MCF 10A (cell line): ENCODE measurements around the gene IL15RA. TPM values are rescaled to one million over a fixed set of nuclear protein-coding genes. Genes with fewer than 3 reads are reported as not detected.

Experiments used
- BruUV-seq: library from RNA; stranded (reverse); fragments of 400-500 nt; replicated peaks from 2 replicates; lab custom pipeline; 2021; lab: Mats Ljungman, UMichigan
- CTCF ChIA-PET: fragments of 300-600 bp; sonication (Branson Sonifier 250); formaldehyde crosslinking; extraction: SDS; loops from one replicate; lab custom pipeline; 2021; ENCODE audit warnings: antibody characterized with exemption, inconsistent platforms; lab: Yijun Ruan, JAX
- POLR2A ChIA-PET: fragments of 300-600, 350-650 bp; sonication (Branson Sonifier 250); formaldehyde crosslinking; extraction: SDS; loops from one replicate; lab custom pipeline; 2020; ENCODE audit warnings: antibody characterized with exemption, inconsistent platforms; lab: Yijun Ruan, JAX
- DNase-seq: peaks from one replicate; pipeline ENCODE4 v3.0.0-alpha.2; 2018; ENCODE audit not compliant: unreplicated experiment
- H3K27ac Mint-ChIP-seq: one replicate; pipeline ENCODE4 v1.8.0; 2022; ENCODE audit warnings: mild to moderate bottlenecking, low read depth, mixed read lengths; ENCODE audit not compliant: unreplicated experiment
- H3K27me3 Mint-ChIP-seq: one replicate; pipeline ENCODE4 v1.8.0; 2022; ENCODE audit warnings: mixed read lengths; ENCODE audit not compliant: insufficient read depth, unreplicated experiment
- H3K36me3 Mint-ChIP-seq: one replicate; pipeline ENCODE4 v1.8.0; 2022; ENCODE audit warnings: mild to moderate bottlenecking, moderate library complexity, mixed read lengths; ENCODE audit not compliant: insufficient read depth, unreplicated experiment
- H3K4me1 Mint-ChIP-seq: one replicate; pipeline ENCODE4 v1.8.0; 2022; ENCODE audit warnings: mixed read lengths; ENCODE audit not compliant: insufficient read depth, unreplicated experiment
- H3K4me3 Mint-ChIP-seq: one replicate; pipeline ENCODE4 v1.8.0; 2022; ENCODE audit warnings: mild to moderate bottlenecking, moderate library complexity, mixed read lengths; ENCODE audit not compliant: unreplicated experiment
- H3K9me3 Mint-ChIP-seq: one replicate; pipeline ENCODE4 v1.8.0; 2022; ENCODE audit warnings: mixed read lengths; ENCODE audit not compliant: unreplicated experiment
- intact Hi-C: fragments of 100-400 bp; cut with micrococcal nuclease; formaldehyde crosslinking; loops from 2 replicates; pipeline ENCODE4 v1.14.1; 2022
- total RNA-seq: library from RNA; stranded (reverse); gene quantifications from 2 replicates; pipeline ENCODE4 v1.2.3, GENCODE V29; 2022
- TF ChIP-seq, protein P1 (sequence below): fragments of 200-600 bp; IDR thresholded peaks from one replicate; pipeline ENCODE4 v1.8.0; 2022; ENCODE audit warnings: antibody characterized with exemption, mild to moderate bottlenecking; ENCODE audit not compliant: unreplicated experiment

The IL15RA gene
- total RNA-seq, 1 experiment from 2014 or later, result 6.0 TPM

DNA sequence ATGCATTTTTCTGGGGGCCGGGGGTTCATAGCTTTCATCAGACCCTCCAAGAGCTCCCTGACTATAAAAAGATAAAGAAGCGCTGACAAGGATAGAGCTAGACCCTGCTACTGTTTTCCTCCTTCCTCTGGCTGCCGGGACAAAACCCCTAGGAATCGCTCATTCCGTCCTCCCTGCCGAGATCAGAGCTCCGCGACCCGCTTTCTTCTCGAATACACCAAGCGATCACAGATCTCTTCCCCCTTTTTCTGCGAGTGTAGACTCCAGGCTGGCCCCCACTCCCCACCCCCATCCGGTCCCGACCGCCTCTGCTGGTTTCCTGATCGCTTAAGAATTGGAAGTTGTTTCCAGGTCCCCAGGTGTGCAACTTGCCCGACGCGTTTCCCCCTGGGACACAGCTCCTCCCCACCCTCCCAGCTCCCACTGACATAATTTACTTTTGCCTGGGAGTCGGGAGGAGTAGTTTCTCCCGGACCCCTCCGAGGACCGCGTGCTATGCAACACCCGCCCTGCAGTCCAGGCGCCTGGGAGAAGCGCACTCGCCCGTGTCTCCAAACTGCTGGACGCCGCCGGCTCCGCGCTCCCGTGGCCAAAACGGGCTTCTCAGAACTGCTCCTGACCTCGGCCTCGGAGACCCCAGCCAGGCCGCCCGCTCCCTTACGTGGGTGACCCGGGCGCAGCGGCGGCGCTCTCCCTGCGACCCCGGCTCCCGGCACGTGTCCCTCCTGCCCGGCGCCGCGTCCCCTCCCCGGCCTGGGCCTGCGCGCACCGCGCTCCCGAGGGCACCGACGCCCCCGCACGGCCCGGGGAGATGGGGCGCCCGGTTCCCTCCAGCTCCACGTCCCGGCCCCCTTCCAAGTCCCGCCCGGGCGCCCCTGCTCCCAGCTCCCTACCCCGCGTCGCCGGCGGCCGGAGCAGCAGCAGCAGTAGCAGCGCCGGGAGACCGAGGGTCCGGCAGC is 552 bp downstream of the IL15RA start:
- H3K27me3 Mint-ChIP-seq, result no peaks in the 10 kb centered on the region
- BruUV-seq, result no TSS peak
- peak overlapping the region; percentile 73 for H3K4me3 Mint-ChIP-seq
- no peaks in the 10 kb centered on the region for H3K9me3 Mint-ChIP-seq
- DNase-seq, result peak; percentile 48
- CTCF ChIA-PET, result interaction anchor here (0.6 to 2.6 kb wide), 10 partner anchors 13 to 233 kb away, joined by 3 to 20 read pairs (median 4); partner anchors contain the start of genes ANKRD16 and FBH1
- TF ChIP-seq, protein P1, sequence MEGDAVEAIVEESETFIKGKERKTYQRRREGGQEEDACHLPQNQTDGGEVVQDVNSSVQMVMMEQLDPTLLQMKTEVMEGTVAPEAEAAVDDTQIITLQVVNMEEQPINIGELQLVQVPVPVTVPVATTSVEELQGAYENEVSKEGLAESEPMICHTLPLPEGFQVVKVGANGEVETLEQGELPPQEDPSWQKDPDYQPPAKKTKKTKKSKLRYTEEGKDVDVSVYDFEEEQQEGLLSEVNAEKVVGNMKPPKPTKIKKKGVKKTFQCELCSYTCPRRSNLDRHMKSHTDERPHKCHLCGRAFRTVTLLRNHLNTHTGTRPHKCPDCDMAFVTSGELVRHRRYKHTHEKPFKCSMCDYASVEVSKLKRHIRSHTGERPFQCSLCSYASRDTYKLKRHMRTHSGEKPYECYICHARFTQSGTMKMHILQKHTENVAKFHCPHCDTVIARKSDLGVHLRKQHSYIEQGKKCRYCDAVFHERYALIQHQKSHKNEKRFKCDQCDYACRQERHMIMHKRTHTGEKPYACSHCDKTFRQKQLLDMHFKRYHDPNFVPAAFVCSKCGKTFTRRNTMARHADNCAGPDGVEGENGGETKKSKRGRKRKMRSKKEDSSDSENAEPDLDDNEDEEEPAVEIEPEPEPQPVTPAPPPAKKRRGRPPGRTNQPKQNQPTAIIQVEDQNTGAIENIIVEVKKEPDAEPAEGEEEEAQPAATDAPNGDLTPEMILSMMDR, result no peak
- POLR2A ChIA-PET, result interaction anchor here (0.6 to 5.0 kb wide), 18 partner anchors 12 to 421 kb away, joined by 3 to 64 read pairs (median 4); partner anchors contain the start of genes ANKRD16, FBH1 and GDI2
- peaks cover under 1% of the 10 kb centered on the region for H3K4me1 Mint-ChIP-seq
- intact Hi-C loops, result loop anchor here (2.0 kb wide), 2 partner anchors 26 to 88 kb away; partner anchors contain the start of gene ANKRD16
- H3K27ac Mint-ChIP-seq, result peak overlapping the region; percentile 43
- no peaks in the 10 kb centered on the region for H3K36me3 Mint-ChIP-seq

DNA sequence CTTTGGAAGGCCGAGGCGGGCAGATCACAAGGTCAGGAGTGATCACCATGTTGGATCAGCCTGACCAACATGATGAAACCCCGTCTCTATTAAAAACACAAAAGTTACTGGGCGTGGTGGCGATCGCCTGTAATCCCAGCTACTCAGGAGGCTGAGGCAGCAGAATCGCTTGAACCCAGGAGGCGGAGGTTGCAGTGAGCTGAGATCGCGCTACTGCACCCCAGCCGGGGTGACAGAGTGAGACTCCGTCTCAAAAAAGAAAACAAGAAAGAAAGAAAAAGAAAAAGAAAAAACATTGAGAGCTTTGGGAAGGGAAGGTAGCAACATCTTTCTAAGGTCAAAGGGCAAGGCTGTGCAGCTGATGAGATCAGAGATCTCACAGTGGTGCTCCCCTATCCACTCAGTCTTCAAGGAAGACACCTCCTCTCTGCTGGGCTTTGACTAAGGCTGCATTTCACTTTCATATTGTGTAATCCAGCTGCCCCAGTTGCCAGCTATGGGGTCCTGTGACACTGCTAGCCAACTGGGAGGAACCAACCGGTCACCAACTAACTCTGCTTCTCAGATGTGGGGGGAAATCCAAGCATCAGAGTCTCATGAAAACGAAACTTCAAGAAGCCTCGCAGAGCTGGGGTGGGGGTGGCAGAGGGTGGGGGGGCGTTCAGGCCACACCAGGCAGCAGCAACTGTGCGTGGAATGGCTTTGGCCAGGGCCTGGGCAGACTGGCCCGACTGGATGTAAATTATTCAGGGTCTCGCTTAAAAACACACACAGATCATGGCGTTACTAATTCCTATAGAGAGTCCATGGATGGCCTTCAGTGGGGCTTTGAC is 1.5 kb downstream of the IL15RA start:
- BruUV-seq, result no TSS peak
- TF ChIP-seq, protein P1, result no peak
- ChIA-PET POLR2A (interaction anchor here (0.6 to 5.0 kb wide), 13 partner anchors 17 to 422 kb away, joined by 3 to 64 read pairs (median 4); partner anchors contain the start of genes ANKRD16, FBH1 and GDI2), CTCF (interaction anchor here (0.6 to 2.6 kb wide), 9 partner anchors 14 to 96 kb away, joined by 3 to 20 read pairs (median 4); partner anchors contain the start of genes ANKRD16 and FBH1)
- intact Hi-C loops, result loop anchor here (2.0 kb wide), 2 partner anchors 25 to 87 kb away; partner anchors contain the start of gene ANKRD16
- DNase-seq, result peak; percentile 46
- Mint-ChIP-seq H3K4me3 (peak overlapping the region; percentile 73), H3K9me3 (no peaks in the 10 kb centered on the region), H3K27ac (peak overlapping the region; percentile 43), H3K4me1 (peaks cover 10% of the 10 kb centered on the region), H3K36me3 (no peaks in the 10 kb centered on the region), H3K27me3 (no peaks in the 10 kb centered on the region)

DNA sequence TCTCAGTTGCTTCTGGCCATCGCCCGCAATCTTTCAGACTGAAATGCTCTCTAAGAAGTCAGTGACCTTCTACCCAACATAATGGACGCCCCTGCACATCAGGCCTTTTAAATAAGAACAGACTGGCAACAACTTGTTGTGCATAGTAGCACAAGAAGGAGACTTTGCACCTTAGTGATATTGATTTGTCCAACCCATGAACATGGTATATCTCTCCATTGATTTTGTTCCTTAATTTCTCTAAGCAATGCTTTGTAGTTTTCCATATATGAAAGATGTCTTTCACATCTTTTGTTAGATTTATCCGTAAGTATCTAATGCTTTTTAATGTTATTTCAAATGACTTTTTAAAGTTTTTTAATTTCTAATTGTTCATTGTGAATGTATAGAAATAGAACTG is 4.3 kb downstream of the IL15RA start:
- TF ChIP-seq, protein P1, result no peak
- Mint-ChIP-seq H3K36me3 (no peaks in the 10 kb centered on the region), H3K27ac (no peak overlapping the region), H3K9me3 (no peaks in the 10 kb centered on the region), H3K4me1 (peaks cover 10% of the 10 kb centered on the region), H3K27me3 (no peaks in the 10 kb centered on the region), H3K4me3 (no peak overlapping the region)
- ChIA-PET POLR2A (no interaction called here), CTCF (no interaction called here)
- intact Hi-C loops, result no loop called here
- no TSS peak for BruUV-seq
- no peak for DNase-seq
